Cardiac fibroblast (primary cell): ENCODE results near the gene OR5A2.

Experiments used
- DNase-seq, 2 donors: peaks; one replicate each; pipeline versions ENCODE4 v3.0.0 to v3.0.0-alpha.2; 2010; ENCODE audit warnings: low read depth in 2 of 2
- H3K4me3 ChIP-seq, 2 donors: replicated peaks in 1 of 2; 1 replicate in 1 of 2; 2 replicates in 1 of 2; pipeline ENCODE4 v1.5.1; 2011; ENCODE audit warnings: low read depth in 2 of 2, low read length in 2 of 2, mild to moderate bottlenecking in 2 of 2, moderate library complexity in 1 of 2
- TF ChIP-seq, protein P1 (sequence below): IDR thresholded peaks from one replicate; pipeline ENCODE4 v1.5.1; 2011; ENCODE audit warnings: low read depth, mild to moderate bottlenecking, low read length, inconsistent platforms

Gene OR5A2

DNA sequence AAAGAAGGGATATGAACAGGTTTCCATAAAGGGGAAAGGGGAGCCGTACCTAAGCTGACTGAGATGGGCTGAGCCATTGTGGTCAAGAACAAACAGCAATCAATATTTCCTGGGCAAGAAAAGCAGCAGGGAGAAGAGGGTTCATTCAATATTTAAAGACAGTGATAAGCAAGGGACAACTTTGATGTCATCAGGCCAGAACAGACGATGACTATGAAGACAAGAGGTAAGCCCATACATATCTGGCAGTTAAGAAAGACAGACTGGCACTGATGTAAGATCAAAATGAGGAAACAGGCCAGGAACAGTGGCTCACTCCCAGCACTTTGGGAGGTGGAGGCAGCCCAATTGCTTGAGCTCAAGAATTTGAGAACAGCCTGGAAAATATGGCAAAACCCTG is 2.4 kb downstream of the OR5A2 start:
- TF ChIP-seq, protein P1, sequence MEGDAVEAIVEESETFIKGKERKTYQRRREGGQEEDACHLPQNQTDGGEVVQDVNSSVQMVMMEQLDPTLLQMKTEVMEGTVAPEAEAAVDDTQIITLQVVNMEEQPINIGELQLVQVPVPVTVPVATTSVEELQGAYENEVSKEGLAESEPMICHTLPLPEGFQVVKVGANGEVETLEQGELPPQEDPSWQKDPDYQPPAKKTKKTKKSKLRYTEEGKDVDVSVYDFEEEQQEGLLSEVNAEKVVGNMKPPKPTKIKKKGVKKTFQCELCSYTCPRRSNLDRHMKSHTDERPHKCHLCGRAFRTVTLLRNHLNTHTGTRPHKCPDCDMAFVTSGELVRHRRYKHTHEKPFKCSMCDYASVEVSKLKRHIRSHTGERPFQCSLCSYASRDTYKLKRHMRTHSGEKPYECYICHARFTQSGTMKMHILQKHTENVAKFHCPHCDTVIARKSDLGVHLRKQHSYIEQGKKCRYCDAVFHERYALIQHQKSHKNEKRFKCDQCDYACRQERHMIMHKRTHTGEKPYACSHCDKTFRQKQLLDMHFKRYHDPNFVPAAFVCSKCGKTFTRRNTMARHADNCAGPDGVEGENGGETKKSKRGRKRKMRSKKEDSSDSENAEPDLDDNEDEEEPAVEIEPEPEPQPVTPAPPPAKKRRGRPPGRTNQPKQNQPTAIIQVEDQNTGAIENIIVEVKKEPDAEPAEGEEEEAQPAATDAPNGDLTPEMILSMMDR, result no peak
- H3K4me3 ChIP-seq, result no peak overlapping the region
- no peak for DNase-seq

DNA sequence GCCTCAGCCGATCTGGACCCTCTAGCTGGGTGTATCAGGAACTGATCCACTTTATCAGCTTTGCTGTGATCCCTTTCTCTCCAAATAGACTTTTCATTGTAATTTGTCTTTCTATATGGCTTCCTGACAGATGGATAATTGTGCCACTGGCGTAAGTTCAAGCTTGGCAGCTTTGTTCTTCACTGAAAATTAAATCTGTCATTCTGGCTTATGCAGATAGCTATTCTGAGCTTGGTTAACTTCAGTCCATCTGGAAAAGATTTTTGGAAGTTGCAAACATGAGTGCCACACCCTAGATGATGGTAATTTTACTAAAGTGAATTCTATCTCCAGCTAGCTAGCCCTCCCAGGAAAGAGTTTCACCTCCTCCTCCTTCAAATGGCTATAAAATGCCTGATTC is 8.1 kb downstream of the OR5A2 start:
- TF ChIP-seq, protein P1, result no peak
- no peak for DNase-seq
- H3K4me3 ChIP-seq, result no peak overlapping the region

DNA sequence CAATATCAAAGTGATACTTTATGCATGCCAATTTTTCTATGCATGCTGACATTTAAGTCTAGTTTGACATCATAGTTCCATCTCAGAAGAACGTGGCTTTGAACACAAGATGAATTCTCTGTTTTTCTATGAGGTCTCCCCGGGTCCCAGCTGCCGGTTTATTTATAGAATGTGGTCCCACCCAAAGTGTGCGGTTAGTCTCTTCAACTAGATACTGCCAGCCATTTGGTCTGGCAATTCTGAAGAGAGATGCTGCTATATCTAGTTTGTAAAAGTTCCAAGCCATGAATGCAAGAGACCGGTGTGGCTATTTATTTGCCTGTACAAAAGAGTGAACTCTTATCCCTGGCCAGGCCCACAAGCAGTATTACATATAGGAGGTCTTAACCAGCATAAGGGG is 9.2 kb downstream of the OR5A2 start:
- H3K4me3 ChIP-seq, result no peak overlapping the region
- no peak for DNase-seq
- TF ChIP-seq, protein P1, result no peak

DNA sequence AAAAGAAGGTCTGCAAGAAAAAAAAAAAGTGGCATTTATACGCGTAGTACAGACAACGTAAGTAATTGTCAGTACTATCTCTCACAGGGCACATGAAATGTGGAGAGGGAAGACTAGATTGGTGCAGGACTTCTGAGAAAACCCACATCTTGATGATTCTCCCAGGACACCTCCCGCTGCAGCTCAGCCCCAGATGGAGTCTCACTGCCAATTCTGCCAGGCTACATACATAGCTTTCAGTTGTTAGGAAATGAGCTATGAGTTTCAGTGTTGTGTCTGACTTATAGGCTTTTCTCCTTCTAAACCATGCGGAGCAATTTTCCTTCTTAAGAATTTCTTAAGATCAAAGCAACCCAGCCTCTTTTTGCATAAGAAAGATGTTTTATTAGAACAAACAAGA is 9.6 kb downstream of the OR5A2 start:
- TF ChIP-seq, protein P1, result no peak
- DNase-seq, result no peak
- no peak overlapping the region for H3K4me3 ChIP-seq

DNA sequence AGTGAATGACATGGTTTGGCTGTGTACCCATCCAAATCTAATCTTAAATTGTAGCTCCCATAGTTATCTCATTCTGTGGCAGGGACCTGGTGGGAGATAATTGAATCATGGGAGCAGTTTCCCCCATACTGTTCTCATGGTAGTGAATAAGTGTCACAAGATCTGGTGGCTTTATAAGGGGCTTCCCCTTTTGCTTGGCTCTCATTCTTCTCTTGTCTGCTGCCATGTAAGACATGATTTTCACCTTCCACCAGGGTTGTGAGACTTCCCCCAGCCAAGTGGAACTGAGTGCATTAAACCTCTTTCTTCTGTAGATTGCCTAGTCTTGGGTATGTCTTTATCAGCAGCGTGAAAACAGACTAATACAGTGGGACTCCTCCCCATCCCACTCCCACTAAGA is 11.1 kb downstream of the OR5A2 start:
- H3K4me3 ChIP-seq, result no peak overlapping the region
- DNase-seq, result no peak
- TF ChIP-seq, protein P1, result no peak

DNA sequence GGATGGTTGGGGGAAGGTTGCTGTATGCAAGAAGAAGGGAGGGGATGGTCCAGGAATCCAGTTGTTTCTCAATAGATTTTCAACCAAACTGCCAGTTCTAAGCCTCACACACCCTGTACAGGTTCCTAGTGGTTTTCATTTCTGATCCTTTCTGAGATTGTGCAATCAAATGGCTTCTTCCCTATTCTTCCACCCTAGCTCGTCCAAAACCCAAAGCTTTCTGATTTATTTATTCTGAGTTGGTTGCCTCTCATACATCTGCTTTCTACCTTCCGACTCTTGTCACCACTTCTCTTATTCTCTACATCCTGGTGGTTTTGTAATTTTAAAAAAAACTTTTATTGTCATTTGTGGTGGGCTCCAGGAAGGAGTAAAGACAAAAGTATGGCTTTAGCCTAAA is 12.6 kb downstream of the OR5A2 start:
- no peak for DNase-seq
- TF ChIP-seq, protein P1, result no peak
- no peak overlapping the region for H3K4me3 ChIP-seq

DNA sequence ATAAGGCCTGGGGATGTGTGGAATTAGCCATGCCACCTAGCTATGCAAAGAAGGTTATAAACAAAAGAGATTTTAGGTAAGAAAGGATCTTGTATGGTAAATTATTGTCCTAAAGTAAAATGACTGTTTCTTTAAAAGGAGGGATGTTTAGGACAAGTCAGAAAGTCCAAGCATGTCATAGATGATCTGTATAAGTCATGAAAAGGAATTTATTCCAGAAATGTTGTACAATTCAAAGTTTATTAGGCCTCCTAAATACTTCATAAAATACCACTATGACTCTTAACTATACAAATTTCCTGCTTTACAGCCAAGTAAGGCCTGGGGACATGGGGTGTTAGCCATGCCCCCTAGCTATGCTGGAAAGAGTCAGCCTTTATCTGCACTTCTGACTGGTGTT is 22.7 kb downstream of the OR5A2 start:
- DNase-seq, result no peak
- H3K4me3 ChIP-seq, result no peak overlapping the region
- TF ChIP-seq, protein P1, result no peak
